Caki2 (cell line): Measurements from ENCODE around the gene DNAH2. TPM values are rescaled to one million over a fixed set of nuclear protein-coding genes. Genes with fewer than 3 reads are reported as not detected.

Experiments
- DNase-seq: peaks from one replicate; pipeline ENCODE4 v3.0.0-alpha.2; 2015; ENCODE audit warnings: low read depth
- in situ Hi-C: cut with HindIII; loops from 2 replicates; pipeline ENCODE4 v1.10.0; 2016; ENCODE audit warnings: low sequenced_read_pairs, low pct_unique_long_range_greater_than_20kb, mixed read lengths
- total RNA-seq: library from RNA; depleted of rRNA; stranded (reverse); fragments of >200 nt; shearing (Covaris generic); gene quantifications from 2 replicates; pipeline ENCODE4 v1.2.3, GENCODE V29; 2014; ENCODE audit warnings: low replicate concordance

Gene DNAH2
- total RNA-seq, 1 experiment from 2014 or later = 1.0 TPM

DNA sequence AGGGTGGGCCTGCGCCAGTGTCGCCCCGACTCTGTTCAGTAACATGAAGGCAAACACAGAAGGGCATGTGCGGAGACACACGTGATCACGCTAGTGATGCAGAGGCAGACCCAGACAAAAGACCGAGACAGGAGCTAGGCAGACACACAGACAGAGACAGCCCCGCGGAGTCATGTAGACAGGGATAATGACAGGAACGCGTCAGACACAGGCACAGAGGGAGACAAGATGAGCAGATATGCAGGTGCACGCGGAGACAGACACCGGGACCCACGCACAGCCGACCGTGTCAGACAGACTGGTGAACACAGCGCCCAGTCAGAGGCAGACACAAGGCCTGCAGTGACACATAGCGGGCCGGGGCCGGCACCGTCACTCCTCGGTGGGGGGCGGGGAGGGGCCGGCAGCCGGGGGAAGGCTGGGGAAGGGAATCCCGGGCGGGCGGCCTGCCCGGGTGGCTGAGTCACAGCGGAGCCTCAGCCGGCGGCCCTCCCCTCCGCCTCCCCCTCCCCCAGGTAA, 123.9 kb downstream of the DNAH2 start:
- DNase-seq = no peak
- in situ Hi-C loops = no loop called here

DNA sequence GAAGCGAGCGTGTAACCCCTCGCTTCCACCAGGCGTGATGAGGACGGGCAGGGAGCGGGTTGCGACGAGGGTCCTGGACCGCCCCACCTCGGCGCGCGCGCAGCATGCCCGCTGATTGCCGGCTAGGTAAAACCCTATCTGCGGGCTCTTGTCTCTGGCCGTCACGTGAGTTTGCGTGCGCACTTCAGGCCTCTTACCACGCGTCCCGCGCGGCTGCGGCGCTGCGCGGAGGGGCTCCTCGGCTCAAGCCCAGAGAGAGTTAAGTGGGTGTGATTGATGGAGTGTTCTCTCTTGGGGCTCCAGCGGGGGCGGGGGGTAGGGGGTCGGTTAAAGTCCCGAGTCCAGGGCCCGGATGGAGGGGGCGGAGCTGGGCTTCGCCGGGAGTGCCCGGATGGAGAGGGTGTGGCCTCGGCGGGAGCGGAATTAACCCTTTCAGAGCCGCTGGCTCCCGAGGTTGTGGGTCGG, 124.4 kb downstream of the DNAH2 start:
- in situ Hi-C loops = no loop called here
- DNase-seq = peak; percentile 81

DNA sequence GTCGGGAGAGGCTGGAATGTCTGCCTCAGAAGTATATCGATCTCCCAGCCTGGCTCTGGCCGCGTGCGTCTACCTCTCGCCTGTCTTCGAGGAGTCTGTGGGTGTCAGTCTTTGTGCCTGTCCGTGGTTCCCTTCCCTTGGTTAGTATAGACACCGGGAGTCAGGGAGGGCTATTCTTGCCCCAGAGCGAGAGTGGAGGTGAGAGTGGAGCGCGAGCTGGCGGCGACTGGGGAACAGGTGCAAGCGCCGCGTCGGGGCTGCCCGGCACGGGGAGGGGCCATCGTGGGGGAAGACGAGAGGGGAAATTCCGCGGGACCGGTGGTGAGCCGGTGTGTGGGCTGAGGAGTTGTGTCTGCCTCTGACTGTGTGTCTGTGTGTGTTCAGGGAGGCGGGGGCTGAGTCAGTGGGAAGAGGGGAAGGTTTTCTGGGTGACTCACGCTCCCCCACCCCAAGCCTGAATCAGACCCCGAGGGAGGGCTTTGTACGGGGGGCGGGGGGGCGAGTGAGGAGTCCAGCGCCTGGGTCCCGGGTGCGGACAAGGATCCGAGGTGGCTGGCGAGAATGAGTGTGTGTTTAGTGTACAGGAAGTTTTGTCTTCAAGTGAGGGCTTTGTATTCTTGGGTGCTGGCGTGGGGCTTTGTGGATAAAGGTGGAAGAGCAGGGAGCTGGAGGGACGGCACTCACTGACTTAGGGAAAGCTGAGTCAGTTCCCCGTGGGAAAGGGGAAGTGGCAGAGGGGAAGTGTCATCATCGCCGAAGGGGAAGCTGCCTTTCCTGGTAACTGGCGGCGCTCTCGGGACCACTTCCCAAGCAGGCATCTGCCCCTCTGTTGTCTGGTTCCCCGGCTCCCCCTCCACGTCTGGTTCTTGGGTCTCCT, 125.1 kb downstream of the DNAH2 start:
- in situ Hi-C loops = no loop called here
- DNase-seq = peak; percentile 61

DNA sequence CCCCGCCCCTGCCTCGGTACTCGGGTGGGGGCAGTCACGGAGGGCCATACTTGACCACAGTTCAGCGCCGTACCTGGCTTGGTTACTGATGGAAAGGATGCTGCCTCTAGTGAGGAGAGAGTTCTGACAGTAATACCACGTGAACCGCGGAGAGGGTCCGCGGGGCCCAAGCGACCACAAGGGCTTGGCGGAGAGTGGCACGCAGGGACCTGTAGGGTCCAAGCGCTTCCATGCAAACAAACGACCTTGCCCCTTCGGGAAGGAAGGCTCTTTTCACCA, 125.7 kb downstream of the DNAH2 start:
- DNase-seq = no peak
- in situ Hi-C loops = no loop called here

DNA sequence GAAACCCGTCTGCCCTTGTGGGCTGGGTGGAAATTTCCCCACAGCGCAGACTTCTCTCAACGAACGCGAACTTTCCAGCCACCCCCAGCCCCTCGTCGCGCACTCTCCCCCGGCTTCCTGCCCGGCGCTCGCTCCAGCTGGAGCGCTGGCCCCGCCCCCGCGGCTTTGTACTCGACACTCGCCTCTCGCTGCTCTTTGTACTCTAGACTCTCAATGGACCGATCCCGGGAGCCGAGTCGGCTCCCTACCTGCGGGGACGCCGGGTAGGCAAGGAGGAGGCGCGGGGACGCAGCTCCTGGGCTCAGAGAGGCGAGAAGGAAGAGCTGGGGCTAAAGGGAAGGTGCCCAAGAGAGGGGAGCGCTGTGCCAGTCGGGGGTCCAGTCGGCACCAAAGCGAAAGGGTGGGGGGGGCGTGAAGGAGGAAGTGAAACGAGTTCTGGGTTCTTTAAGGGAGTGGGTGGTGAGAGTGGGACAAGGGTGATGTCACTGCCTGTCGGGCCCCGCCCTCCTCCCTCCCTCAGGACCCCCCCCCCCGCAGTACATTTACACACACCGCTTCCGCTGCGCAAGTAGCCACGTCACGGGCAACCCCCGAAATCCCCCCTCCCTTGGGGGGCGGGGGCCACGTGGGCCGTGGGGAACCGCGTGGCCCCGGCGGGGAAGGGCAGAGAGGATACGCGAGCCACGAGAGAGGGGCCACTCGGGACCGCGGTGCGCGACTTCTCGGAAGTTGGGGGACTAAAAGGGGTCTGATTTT, 126.2 kb downstream of the DNAH2 start:
- peak; percentile 71 for DNase-seq
- in situ Hi-C loops = no loop called here

DNA sequence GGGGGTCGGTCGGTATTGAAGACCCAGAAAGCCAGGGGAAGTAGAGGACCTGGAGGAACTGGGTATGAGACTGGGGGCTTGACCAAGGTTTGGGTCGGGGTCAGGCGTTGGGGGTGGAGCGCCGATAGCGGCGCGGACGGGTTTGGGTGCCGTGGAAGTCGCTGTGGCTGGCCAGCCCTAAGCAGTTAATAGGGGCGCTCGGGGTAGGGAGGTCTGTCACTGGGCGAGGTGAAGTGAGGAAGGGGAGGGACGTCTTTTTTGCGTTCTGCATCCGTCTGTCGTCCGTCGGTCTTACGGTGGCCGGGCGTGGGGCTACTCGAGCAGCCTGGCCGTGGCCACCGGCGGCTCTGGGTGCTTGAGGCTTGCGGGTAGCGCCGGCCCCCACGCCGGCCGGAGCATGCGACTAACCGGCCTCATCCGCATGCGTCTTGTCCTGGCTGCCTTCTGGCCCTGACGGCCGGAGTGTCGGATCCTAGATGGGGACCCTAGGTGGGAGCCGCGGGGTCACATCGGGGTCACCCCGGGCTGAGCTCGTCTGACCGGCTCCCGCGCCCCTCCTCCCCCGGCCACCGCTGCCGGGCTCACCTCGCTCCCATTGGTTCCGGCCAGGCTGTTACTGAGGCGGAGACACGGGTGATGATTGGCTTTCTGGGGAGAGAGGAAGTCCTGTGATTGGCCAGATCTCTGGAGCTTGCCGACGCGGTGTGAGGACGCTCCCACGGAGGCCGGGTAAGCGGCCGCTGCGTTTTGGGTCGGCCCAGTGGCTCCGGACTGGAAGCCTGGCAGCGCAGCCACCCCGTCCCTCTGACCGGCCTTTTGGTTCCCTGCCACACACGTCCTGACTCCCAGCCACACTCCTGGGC, 127.0 kb downstream of the DNAH2 start:
- peak; percentile 89 for DNase-seq
- in situ Hi-C loops = no loop called here

DNA sequence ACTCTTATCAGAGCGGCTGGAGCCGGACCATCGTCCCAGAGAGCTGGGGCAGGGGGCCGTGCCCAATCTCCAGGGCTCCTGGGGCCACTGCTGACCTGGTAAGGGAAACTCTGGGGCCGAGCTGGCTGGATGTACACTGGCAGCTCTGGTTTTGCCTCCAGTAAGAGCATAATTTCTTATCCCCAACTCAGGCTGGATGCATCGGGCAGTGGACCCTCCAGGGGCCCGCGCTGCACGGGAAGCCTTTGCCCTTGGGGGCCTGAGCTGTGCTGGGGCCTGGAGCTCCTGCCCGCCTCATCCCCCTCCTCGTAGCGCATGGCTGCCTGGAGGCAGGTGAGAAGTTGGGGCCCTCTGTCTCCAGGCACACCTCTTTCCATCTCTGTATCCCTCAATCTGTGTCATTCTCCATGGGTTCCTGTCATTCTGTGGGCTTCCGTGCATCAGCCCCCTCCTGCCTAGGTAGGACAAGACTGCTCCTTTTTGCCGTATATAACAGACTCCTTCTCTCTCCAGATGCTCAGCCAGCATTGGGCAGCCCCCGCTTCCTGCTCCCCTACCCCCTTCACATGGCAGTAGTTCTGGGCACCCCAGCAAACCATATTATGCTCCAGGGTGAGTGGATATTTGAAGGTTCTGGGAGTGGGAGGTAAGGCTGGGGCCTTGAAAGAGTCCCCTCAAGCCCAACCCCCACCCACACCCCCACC, 128.0 kb downstream of the DNAH2 start:
- no peak for DNase-seq
- in situ Hi-C loops = no loop called here

DNA sequence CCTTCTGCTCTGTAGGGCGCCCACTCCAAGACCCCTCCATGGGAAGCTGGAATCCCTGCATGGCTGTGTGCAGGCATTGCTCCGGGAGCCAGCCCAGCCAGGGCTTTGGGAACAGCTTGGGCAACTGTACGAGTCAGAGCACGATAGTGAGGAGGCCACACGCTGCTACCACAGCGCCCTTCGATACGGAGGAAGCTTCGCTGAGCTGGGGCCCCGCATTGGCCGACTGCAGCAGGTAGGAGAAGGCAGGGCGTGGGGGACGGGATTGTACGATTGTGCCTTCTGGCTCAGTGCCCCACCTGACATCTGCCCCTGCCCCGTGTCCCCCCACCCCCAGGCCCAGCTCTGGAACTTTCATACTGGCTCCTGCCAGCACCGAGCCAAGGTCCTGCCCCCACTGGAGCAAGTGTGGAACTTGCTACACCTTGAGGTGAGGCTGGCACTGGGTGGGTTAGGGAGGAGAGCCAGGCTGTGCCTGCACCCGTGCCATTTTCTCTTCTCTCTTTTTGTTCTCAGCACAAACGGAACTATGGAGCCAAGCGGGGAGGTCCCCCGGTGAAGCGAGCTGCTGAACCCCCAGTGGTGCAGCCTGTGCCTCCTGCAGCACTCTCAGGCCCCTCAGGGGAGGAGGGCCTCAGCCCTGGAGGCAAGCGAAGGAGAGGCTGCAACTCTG, 128.7 kb downstream of the DNAH2 start:
- in situ Hi-C loops = no loop called here
- DNase-seq = no peak

DNA sequence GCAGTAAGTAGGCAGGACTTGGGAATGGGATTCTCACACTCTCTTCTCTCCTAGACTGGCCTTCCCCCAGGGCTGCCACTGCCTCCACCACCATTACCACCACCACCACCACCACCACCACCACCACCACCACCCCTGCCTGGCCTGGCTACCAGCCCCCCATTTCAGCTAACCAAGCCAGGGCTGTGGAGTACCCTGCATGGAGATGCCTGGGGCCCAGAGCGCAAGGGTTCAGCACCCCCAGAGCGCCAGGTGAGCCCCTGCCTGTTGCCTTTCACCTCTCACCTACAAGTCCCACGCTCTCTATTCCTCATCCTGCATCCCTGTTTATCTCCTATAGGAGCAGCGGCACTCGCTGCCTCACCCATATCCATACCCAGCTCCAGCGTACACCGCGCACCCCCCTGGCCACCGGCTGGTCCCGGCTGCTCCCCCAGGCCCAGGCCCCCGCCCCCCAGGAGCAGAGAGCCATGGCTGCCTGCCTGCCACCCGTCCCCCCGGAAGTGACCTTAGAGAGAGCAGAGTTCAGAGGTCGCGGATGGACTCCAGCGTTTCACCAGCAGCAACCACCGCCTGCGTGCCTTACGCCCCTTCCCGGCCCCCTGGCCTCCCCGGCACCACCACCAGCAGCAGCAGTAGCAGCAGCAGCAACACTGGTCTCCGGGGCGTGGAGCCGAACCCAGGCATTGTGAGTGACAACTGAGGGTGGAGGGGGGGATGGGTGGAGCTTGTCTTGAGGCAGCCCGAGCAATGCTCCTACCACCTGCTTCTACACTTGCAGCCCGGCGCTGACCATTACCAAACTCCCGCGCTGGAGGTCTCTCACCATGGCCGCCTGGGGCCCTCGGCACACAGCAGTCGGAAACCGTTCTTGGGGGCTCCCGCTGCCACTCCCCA, 129.5 kb downstream of the DNAH2 start:
- in situ Hi-C loops = no loop called here
- DNase-seq = no peak

DNA sequence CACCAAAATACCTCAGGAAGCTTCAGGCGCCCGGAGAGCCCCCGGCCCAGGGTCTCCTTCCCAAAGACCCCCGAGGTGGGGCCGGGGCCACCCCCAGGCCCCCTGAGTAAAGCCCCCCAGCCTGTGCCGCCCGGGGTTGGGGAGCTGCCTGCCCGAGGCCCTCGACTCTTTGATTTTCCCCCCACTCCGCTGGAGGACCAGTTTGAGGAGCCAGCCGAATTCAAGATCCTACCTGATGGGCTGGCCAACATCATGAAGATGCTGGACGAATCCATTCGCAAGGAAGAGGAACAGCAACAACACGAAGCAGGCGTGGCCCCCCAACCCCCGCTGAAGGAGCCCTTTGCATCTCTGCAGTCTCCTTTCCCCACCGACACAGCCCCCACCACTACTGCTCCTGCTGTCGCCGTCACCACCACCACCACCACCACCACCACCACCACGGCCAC, 130.6 kb downstream of the DNAH2 start:
- in situ Hi-C loops = no loop called here
- DNase-seq = no peak

DNA sequence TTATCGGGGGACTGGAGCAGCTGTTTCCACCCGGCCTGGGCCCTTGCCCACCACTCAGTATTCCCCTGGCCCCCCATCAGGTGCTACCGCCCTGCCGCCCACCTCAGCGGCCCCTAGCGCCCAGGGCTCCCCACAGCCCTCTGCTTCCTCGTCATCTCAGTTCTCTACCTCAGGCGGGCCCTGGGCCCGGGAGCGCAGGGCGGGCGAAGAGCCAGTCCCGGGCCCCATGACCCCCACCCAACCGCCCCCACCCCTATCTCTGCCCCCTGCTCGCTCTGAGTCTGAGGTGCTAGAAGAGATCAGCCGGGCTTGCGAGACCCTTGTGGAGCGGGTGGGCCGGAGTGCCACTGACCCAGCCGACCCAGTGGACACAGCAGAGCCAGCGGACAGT, 131.2 kb downstream of the DNAH2 start:
- DNase-seq = no peak
- in situ Hi-C loops = no loop called here

DNA sequence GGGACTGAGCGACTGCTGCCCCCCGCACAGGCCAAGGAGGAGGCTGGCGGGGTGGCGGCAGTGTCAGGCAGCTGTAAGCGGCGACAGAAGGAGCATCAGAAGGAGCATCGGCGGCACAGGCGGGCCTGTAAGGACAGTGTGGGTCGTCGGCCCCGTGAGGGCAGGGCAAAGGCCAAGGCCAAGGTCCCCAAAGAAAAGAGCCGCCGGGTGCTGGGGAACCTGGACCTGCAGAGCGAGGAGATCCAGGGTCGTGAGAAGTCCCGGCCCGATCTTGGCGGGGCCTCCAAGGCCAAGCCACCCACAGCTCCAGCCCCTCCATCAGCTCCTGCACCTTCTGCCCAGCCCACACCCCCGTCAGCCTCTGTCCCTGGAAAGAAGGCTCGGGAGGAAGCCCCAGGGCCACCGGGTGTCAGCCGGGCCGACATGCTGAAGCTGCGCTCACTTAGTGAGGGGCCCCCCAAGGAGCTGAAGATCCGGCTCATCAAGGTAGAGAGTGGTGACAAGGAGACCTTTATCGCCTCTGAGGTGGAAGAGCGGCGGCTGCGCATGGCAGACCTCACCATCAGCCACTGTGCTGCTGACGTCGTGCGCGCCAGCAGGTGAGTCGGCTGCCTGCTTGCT, 131.7 kb downstream of the DNAH2 start:
- no peak for DNase-seq
- in situ Hi-C loops = no loop called here

DNA sequence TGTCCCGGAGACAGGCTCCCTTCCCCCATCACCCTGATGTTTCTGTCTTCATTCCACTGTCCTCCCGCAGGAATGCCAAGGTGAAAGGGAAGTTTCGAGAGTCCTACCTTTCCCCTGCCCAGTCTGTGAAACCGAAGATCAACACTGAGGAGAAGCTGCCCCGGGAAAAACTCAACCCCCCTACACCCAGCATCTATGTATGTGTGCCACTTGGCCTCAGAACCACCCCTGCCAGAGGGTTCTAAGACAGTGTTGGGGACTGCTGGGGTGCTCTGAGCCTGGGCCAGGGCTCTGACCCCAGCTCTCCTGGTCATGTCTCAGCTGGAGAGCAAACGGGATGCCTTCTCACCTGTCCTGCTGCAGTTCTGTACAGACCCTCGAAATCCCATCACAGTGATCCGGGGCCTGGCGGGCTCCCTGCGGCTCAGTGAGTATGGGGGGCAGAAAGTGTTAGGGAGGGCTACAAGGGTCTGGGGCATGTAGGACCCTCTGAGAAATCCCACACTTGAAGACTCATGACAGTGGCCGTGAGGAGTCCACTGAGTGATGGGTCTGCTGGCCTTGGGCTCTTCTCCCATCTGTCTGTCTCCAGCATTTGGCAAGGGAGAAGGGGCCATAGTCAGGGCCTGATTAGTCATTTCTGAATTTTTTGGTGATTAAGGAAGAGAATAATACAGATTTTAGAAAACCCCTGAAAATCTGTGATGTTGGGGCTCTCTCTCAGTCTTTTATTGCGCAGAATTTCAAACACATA, 132.4 kb downstream of the DNAH2 start:
- no peak for DNase-seq
- in situ Hi-C loops = no loop called here

DNA sequence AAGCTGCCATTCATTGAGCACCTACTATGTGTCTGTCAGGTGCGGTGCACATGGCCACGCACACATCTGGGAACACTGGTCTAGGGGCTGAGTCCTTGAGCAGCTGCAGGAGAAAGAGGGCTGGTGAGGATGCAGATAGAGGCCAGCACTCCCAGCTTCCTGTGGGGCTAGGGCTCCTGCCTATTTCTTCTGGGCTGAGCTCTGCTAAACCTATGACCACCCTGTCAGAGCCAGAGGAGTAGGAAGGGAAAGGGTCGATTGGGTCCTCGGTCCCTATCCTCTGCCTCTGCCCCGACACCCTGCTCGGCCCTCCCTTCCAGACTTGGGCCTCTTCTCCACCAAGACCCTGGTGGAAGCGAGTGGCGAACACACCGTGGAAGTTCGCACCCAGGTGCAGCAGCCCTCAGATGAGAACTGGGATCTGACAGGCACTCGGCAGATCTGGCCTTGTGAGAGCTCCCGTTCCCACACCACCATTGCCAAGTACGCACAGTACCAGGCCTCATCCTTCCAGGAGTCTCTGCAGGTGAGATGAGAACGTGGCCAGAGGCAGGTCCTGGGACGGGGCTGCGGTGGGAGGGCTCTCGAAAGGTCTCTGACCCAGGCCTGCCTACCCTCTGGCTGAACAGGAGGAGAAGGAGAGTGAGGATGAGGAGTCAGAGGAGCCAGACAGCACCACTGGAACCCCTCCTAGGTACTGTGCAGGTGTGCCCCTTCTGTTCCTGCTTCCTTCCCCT, 133.3 kb downstream of the DNAH2 start:
- in situ Hi-C loops = no loop called here
- DNase-seq = no peak
